ENCODE data around the gene GPR152.

- no peak for TF ChIP-seq CTCF (IDR thresholded peaks at IDR 0.05; ENCODE audit: low read length)
- TF ChIP-seq EZH2 (IDR thresholded peaks at IDR 0.05; ENCODE audit: borderline replicate concordance, low read length), result no peak
Observed at GRCh38 chr11:67466367-67466766, 13.8 kb upstream of the GPR152 start.

Measured in OCI-LY1 (cell line).